GM12892 (cell line): ENCODE results near the gene CHST9.

ENCODE experiments used
- POLR2A ChIP-seq: IDR thresholded peaks from 2 replicates; pipeline ENCODE4 v1.6.1; 2011; ENCODE audit warnings: low read depth, low read length, control low read depth
- POLR2AphosphoS5 ChIP-seq: IDR thresholded peaks from 2 replicates; pipeline ENCODE4 v1.6.1; 2011; ENCODE audit warnings: low read depth, low read length, control low read depth

DNA sequence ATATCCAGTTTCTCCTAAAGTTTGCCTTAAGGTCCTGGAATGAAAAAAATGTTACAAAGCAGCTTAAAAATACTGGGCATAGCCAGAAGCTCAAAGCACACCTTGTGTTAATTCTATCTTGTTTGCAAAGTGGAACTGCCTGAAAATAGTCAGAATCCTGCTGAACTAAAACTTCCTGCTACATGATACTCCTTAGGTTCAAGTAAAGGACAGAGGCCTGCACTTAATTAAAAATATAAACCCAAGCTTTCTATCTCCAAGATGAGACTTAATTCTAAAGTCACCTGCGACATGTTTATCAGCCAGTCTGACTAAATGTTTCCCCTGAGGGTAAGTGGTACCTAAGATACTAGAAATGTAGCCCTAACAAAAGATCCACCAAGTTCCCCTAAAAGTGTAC, 103.4 kb downstream of the CHST9 start:
- TF ChIP-seq POLR2AphosphoS5 = no peak
- no peak for TF ChIP-seq POLR2A
